ENCODE results near the gene ARHGAP5.

Gene ARHGAP5

DNA sequence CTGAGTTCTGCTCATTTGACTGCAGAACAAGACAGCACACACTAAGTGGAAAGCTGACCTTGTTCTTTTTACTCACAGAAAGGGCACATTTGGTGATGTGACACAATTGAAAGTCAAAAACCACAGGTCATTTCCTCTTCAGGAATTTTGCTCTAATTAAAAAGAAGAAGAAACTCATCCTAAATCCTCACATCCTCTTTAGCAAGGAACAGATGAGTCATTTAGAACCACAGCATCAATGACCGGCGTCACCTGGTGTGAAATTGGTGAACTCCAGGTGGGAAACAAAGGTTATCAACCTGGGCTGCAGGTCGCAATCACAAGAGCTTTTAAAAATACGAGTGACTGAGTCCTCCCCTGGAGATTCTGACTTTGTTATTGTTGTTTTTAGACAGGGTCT, 128.9 kb downstream of the ARHGAP5 start:
- no peak overlapping the region for H3K27ac ChIP-seq (ENCODE audit: insufficient read depth, low read depth, low read length, poor library complexity, severe bottlenecking)
- H3K4me3 ChIP-seq (ENCODE audit: insufficient read depth, low read depth, low read length): no peak overlapping the region
- H3K9me3 ChIP-seq (ENCODE audit: control insufficient read depth, low read length): no peaks in the 10 kb centered on the region
- no peaks in the 10 kb centered on the region for H3K36me3 ChIP-seq (ENCODE audit: control insufficient read depth, insufficient read depth, low read length)
- 74 to 78% methylated on average over 4 of the region's 4 CpGs for WGBS, 2 experiments
- no peaks in the 10 kb centered on the region for H3K4me1 ChIP-seq (ENCODE audit: control insufficient read depth, insufficient read depth, low read length)
- H3K27me3 ChIP-seq (ENCODE audit: control insufficient read depth, insufficient read depth, low read length, poor library complexity, severe bottlenecking): peaks cover 12% of the 10 kb centered on the region

DNA sequence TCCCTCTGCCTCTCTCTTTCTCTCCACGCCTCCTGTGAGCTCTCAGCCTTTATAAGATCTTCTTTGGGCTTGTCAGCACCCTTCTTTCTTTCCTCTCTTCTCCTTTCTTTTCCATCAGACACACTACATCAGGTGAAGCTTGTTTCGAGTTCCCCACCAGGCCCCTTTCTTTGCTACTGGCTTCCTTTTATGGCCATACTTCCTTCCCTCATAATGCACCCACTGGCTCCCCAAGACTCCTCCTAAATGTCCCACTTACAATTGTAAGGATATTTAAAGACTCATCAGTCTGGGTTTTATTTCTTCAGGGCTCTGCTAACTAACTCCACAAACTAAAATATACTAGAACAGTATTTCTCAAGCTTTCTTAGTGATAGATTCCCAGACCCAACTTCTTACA, 129.4 kb downstream of the ARHGAP5 start:
- 75 to 76% methylated on average over 2 of the region's 2 CpGs for WGBS, 2 experiments
- no peak overlapping the region for H3K4me3 ChIP-seq (ENCODE audit: insufficient read depth, low read depth, low read length)
- no peaks in the 10 kb centered on the region for H3K9me3 ChIP-seq (ENCODE audit: control insufficient read depth, low read length)
- H3K4me1 ChIP-seq (ENCODE audit: control insufficient read depth, insufficient read depth, low read length): no peaks in the 10 kb centered on the region
- H3K27ac ChIP-seq (ENCODE audit: insufficient read depth, low read depth, low read length, poor library complexity, severe bottlenecking): no peak overlapping the region
- peaks cover 12% of the 10 kb centered on the region for H3K27me3 ChIP-seq (ENCODE audit: control insufficient read depth, insufficient read depth, low read length, poor library complexity, severe bottlenecking)
- H3K36me3 ChIP-seq (ENCODE audit: control insufficient read depth, insufficient read depth, low read length): no peaks in the 10 kb centered on the region

DNA sequence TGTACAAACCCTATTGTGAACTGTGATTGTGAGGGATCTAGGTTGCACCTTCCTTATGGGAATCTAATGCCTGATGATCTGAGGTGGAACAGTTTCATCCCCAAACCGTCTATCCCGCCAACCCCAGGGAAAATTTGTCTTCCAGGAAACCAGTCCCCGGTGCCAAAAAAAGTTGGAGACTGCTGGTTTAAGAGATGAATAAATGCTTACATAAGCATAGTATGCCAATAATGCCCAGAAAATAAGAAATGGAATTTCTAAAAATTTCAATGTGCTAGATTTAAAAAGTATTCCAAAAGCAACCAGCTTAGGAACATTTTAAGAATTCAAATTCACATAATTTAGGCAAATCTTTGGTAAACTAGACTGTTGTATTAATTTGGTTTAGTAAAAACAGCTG, 131.4 kb downstream of the ARHGAP5 start:
- H3K27me3 ChIP-seq (ENCODE audit: control insufficient read depth, insufficient read depth, low read length, poor library complexity, severe bottlenecking): peaks cover 12% of the 10 kb centered on the region
- no peak overlapping the region for H3K27ac ChIP-seq (ENCODE audit: insufficient read depth, low read depth, low read length, poor library complexity, severe bottlenecking)
- no peaks in the 10 kb centered on the region for H3K9me3 ChIP-seq (ENCODE audit: control insufficient read depth, low read length)
- no peaks in the 10 kb centered on the region for H3K36me3 ChIP-seq (ENCODE audit: control insufficient read depth, insufficient read depth, low read length)
- WGBS, 2 experiments: 87 to 94% methylated on average over 3 of the region's 3 CpGs
- no peaks in the 10 kb centered on the region for H3K4me1 ChIP-seq (ENCODE audit: control insufficient read depth, insufficient read depth, low read length)
- H3K4me3 ChIP-seq (ENCODE audit: insufficient read depth, low read depth, low read length): no peak overlapping the region

Data from ectodermal cell (in vitro differentiated cells).